HL-60/S4 treated with retinoic acid at 250 ng/mL for 4 days and 3 days (cell line): ENCODE measurements around the gene DESI1.
"Not testable (repeated sequence)": the region's sequence is repeated elsewhere in the genome, so short reads cannot be mapped to it uniquely, and the experiment has no call there.

Source experiments
- in situ Hi-C: fragments of 300-500 bp; cut with MboI; formaldehyde crosslinking; loops from 2 replicates; pipeline ENCODE4 v1.7.0; 2022; ENCODE audit warnings: low sequenced_read_pairs

The DESI1 gene

DNA sequence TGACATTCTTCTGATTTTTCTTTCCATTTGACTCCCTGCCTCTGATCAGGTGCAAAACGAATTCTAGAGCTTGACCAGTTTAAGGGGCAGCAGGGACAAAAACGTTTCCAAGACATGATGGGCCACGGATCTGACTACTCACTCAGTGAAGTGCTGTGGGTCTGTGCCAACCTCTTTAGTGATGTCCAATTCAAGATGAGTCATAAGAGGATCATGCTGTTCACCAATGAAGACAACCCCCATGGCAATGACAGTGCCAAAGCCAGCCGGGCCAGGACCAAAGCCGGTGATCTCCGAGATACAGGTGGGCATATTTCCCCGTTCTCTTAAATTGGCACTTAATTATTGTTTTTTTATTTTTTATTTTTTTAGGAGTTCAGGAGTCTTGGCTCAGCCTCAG, 15.6 kb upstream of the DESI1 start:
- in situ Hi-C loops: no loop called here

DNA sequence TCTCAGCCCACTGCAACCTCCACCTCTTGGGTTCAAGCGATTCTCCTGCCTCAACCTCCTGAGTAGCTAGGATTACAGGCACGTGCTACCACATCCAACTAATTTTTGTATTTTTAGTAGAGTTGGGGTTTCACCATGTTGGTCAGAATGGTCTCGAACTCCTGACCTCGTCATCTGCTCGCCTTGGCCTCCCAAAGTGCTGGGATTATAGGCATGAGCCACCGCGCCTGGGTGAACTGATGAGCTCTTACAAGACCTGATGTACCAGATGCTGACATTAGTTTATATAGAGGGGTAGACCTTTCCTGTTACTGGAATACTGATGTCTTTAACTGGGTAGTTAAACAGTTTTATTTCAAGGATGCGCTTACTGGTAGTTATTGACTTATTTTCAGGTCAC, 13.8 kb upstream of the DESI1 start:
- in situ Hi-C loops: not testable (repeated sequence)

DNA sequence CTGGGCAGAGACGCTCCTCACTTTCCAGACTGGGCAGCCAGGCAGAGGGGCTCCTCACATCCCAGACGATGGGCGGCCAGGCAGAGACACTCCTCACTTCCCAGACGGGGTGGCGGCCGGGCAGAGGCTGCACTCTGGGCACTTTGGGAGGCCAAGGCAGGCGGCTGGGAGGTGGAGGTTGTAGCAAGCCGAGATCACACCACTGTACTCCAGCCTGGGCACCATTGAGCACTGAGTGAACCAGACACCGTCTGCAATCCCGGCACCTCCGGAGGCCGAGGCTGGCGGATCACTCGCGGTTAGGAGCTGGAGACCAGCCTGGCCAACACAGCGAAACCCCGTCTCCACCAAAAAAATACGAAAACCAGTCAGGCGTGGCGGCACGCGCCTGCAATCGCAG, 10.8 kb upstream of the DESI1 start:
- in situ Hi-C loops: not testable (repeated sequence)

DNA sequence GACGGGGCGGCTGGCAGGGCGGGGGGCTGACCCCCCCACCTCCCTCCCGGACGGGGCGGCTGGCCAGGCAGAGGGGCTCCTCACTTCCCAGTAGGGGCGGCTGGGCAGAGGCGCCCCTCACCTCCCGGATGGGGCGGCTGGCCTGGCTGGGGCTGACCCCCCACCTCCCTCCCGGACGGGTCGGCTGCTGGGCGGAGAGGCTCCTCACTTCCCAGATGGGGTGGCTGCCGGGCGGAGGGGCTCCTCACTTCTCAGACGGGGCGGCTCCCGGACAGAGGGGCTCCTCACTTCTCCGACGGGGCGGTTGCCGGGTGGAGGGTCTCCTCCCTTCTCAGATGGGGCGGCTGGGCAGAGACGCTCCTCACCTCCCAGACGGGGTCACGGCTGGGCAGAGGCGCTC, 10.3 kb upstream of the DESI1 start:
- in situ Hi-C loops: not testable (repeated sequence)

DNA sequence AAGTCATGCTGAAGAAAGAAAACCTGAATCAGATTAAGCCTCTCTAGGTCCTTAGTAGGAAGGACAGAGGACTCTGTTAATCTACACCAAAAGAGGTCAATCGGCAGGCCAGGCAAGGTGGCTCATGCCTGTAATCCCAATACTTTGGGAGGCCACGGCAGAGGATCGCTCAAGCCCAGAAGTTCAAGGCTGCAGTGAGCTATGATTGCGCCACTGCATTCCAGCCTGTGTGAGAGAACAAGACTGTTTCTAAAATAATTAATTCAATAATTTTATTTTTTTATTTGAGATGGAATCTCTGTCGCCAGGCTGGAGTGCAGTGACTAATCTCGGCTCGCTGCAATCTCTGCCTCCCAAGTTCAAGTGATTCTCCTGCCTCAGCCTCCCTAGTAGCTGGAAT, 4.7 kb upstream of the DESI1 start:
- in situ Hi-C loops: no loop called here

DNA sequence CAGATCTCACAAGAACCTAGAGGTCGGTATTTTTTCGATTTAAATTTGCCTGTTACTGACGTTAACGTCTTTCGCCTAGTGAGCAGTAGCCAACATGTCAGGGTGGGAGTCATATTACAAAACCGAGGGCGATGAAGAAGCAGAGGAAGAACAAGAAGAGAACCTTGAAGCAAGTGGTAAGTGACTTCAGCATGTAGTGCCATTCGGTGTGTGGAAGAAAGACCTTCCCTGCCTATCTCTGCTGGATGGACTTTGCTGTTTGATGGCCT, 1.0 kb upstream of the DESI1 start:
- in situ Hi-C loops: no loop called here

DNA sequence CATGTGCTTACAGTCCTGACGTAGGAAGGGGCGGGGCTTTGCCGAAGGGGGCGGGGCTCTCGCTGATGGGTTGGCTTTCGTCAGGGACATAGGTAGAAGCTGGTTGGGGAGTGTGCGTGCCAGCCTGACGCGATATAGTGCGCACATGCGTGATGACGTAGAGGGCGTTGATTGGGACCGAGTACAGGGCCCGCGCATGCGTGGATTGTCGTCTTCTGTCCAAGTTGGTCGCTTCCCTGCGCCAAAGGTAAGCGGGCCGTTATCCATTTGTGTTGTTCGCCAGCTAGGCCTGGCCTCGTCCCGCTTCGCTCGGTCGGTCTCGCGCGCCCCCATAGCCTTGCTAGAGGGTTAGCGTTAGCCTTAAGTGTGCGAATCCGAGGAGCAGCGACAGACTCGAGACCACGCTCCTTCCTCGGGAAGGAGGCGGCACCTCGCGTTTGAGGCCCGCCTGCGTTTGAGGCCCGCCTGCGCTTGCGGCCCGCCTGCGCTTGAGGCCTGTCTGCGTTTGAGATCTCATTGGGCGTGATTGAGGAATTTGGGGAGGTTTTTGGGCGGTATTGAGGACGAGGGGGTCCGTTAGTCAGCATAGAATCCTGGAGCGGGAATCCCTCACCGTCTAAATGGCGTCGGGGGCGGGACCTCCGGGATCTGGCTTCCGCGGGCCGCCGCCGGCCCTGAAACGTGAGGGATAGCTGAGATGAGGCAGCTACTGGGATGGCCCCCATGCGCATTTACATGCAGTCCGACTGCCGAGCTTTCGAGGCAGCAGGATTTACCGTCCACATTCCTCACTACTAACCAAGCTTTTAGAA, 462 bp upstream of the DESI1 start, which contains the start of gene XRCC6:
TSS of gene XRCC6 (plus strand) at position 197 of the 812 bp plus-strand sequence. CDS start 710 bp downstream, outside the sequence.
- in situ Hi-C loops: no loop called here

DNA sequence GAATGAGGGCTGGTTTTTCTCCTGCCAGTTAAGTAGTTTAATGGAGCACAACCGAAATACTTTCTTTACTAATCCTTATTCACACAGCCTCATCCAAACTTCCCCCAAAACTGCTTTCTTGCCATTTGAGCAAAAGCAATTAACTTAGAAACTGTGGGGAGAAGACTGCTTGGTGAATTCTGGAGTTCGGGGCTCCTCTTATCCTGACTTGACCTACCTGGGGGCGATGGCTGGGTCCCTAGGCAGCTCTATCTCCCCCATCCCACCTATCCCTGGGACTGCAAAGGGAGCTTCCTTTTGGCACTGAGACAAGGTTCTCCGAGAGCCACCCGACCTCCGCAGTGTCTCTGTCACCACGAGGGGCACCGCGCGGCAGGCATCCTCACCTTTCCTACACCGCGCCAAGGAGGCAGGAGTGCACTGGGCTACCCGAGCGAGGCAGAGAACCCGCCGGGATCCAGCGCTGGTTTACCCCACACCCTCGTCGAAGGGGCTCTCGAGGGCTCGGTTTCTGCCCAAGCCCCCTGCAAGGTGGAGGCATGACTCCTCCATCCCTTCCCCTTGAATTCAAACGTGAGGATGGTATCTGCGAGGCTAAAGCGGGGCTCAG, 759 bp downstream of the DESI1 start:
- in situ Hi-C loops: no loop called here

DNA sequence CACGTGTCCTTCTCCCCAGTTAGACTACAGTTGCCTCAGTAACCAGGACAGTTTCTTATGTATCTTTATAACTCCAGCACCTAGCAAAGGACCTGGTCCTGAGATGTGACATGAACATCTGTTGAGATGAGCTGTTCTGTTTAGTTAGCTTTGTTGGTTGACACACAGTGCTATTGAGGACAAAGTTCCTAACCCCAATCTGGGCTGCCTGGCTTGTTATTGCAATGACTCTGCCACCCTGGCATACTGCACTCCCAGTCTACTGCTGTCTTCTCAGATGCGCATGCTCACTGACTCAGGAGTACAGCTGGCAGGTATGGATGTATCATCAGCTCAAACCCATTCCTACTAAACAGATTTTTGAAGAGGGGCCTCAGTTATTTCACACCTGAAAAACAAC, 7.4 kb downstream of the DESI1 start:
- in situ Hi-C loops: no loop called here

DNA sequence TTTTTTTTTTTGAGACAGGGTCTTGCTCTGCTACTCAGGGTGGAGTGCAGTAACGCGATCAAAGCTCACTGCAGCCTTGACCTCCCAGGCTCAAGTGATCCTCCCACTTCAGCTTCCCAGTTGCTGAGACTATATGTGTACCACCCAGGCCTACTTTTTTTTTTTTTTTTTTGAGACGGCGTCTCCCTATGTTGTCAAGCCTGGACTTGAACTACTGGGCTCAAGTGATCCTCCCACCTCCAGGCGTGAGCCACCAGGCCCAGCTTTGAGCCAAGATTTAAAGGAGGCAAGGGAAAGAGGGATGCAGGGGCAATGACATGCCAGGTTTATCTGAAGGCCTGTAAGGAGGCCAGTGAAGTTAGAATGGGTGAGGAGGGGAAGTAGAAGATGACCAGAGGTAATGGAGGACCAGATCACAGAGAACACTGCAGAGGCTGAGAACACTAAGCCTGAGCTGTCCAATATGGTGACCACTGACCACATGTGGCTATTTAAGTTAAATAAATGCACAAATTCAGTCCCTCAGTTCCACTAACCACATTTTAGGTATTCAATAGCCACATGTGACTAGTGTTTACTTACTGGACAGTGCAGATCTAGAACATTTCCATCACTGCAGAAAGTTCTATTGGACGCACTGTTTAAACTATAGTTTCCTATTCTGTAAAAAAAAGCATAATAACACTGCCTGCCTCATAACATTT, 8.1 kb downstream of the DESI1 start:
- in situ Hi-C loops: no loop called here

DNA sequence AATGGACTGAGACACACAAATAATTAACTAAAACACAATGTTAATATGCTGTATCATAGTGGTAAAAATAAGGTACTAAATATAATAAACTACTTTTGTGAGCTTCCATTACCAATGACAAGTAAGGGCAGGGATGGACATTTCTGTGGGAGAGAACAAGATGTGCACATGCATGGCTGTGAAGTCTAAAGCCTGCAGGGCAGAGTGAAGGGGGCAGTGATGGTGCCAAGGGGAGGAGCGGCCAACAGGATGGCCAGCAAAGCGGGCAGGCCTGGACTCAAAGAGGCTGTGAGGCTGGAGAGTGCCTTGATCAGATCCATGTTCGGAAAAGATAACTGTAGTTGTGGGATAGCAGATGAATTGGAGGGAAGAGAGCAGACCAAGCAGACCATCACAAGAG, 12.5 kb downstream of the DESI1 start:
- in situ Hi-C loops: no loop called here

DNA sequence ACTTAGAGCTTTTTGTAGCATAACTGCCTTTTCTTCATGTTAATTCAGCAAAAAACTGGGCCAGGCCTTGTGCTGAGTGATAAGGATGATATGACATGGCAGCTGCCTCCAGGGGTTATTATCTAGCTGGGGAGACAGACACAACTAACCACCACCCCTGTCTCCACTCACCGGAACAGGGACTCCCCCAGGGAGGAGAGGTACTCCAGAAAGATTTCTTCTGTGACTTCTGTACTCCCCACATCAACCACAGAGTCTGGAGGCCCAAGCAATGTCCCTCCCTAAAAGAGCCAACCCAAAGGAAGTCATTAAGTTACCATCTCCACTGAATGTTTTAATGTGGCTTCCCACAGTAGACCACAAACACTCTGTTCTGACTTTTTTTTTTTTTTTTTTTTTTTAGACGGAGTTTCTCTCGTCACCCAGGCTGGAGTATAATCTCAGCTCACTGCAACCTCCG, 16.9 kb downstream of the DESI1 start:
- in situ Hi-C loops: no loop called here

DNA sequence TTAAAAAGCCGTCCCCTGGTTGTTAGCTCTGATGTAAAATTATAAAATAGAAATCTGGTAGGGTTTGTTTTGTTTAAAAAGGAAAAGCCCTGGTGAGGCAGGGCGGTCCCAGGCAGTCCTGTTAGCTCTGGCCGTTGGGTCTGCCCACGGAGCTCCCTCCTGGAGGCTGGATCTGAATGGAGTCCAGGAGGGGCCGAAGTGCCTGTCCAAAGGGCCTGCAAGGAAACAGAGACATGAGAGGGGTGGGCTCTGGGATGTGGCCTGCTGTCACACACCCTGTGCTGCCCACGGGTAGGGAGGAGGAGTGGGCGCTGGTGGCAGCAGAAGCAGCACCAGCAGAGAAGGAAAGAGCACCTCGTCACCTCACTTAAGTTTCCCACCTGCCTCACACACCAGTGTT, 19.9 kb downstream of the DESI1 start:
- in situ Hi-C loops: no loop called here

DNA sequence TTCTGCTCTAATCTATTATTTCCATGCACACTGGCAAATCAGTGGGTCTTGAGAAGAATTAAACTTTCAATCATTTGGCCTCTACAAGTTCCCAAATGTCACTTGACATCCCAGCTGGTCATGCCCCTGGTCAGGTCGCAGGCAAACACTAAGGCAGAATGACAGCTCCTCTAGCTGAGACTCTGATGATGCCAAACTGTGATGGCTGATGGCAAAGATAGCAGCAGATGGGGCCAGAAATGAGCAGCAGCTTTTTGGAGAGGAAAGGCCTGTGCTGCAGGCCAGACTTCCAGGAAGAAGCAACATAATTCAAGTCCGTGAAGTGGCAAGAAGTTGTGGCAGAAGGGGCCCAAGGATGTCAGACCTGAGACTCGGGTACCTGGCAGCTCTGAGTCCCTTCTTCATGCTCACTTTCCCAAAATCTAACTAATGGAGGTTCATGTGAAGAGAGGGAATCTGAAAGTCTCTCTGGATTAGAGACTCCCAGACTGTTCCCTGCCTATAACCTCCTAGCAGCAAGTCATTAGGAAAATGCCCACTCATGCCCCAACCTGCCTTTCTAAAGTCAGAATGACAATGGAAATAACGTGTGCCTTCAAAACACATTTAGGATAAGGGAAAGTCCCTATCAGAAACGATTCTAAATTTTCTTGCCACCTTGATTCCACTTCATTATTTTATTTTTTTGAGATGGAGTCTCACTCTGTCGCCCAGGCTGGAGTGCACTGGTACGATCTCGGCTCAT, 21.8 kb downstream of the DESI1 start:
- in situ Hi-C loops: no loop called here

DNA sequence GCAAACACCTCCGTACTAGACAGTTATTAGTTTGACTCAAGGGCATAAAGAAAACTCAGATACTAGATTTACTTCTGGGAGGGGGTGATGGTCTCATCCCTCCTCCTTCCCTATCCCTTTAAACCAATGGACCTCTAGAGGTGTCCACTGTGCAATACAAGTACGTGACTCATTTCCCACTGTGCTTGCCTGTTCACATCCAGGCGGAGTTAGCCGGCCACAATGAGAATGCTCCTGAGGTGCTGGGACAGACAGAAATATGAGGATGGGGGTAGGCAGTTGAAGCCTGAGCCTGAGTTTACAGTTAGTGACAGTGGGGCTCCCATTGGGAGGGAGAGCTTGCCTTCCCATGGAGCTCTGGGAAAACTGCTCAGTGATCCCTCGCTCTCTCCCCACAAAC, 22.8 kb downstream of the DESI1 start:
- in situ Hi-C loops: no loop called here

DNA sequence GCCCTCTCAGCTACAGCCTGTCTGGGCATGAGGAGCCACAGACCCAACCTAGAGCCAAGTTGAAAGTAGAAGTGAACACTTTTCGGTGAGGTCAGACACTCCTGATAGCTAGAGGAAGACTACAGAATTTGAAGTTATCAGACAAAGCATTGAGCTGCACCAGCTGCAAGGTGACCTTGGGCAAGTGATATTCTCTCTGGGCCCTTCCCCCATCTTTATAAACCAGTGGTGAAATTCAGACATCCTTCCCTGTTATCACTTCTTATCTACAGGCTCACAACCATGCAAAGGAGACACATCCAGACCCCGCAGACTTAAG, 23.2 kb downstream of the DESI1 start:
- in situ Hi-C loops: no loop called here

DNA sequence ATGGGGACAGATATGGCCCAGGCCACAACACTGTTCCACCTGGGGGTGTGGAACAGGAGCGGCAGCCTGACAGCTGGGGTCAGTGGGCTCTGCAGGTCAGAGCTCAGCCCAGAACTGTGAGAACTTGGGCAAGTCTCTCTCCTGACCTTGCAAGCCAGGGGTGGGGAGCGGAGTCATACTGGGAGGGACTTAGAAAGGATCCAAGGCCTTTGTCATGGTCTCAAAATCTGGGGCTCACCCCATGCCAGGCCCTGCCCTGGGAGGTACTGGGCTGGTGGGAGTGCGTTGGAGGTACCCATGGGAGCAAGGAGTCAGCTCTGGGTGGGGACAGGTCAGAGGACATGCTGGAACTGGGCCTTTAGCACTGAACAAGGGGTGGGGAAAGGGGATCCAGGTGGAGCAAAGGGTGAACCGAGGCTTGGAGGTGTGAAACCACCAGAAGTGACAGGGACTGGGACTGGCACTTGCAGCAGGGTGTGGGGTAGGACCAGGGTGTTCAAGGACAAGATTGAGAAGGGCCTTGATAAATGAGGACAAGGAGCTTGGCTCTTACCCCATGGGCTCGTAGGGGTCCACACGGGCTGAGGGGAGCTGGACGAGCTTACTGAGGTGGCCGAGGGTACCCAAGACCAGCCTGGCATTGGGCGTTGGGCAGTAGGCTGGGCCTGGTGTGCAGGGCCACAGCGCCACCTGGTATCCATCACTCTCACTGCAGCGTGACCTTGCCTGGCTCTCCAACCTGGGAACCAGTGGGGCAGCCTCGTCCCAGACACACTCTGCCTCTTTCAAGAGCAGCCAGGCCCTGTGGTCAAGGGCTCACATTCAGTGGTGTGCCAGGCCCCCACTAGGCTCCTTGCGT, 23.8 kb downstream of the DESI1 start:
- in situ Hi-C loops: no loop called here

DNA sequence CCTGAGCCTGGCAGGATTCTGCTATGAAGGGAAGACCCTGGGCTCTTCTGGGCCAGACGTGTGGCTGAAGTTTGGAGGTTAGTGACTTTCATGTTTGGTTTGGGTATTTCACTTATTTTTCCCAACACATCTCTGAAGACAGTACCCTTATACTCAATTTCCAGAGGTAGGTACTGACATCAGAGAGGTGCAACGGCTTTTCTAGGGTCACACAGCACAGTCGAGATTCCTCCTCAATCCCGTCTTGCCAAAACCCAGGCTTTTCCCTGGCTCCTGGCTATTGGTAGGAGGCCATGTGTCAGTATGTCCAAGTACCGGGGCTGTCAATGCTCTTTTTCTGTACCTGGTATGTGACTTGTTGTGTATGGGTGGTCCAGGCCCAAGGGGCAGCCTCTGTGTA, 25.1 kb downstream of the DESI1 start:
- in situ Hi-C loops: no loop called here

DNA sequence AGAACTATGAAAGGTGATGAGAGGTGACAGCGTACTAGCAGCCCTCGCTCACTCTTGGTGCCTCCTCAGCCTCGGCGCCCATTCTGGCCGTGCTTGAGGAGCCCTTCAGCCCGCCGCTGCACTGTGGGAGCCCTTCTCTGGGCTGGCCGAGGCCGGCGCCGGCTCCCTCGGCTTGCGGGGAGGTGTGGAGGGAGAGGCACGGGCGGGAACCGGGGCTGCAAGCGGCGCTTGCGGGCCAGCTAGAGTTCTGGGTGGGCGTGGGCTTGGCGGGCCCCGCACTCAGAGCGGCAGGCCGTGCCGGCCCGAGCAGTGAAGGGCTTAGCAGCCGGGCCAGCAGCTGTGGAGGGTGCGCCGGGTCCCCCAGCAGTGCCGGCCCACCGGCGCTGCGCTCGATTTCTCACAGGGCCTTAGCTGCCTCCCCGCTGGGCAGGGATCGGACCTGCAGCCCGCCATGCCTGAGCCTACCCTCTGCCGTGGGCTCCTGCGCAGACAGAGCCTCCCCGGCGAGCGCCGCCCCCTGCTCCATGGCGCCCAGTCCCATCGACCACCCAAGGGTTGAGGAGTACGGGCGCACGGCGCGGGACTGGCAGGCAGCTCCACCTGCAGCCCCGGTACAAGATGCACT, 27.4 kb downstream of the DESI1 start:
- in situ Hi-C loops: not testable (repeated sequence)
